Central memory CD8-positive, alpha-beta T cell (primary cell): ENCODE data around the gene CDY1B.
"Not testable (repeated sequence)": the region's sequence is repeated elsewhere in the genome, so short reads cannot be mapped to it uniquely, and the experiment has no call there.

Experiments used
- ATAC-seq: fragments of 150-1000 bp; cut with Tn5 transposase; replicated peaks from 2 replicates; pipeline ENCODE4 v1.10.0; 2022; ENCODE audit warnings: mild to moderate bottlenecking, moderate FRiP score, moderate number of reproducible peaks; ENCODE audit not compliant: poor library complexity, severe bottlenecking; ENCODE audit errors: extremely low read depth
- DNase-seq, 2 donors: peaks; one replicate each; pipeline ENCODE4 v3.0.0; 2021; ENCODE audit warnings: low spot score in 2 of 2
- H3K27ac Mint-ChIP-seq: one replicate; pipeline ENCODE4 v1.8.0; 2022; ENCODE audit warnings: low read depth, mild to moderate bottlenecking, moderate library complexity, mixed read lengths
- H3K27me3 Mint-ChIP-seq: one replicate; pipeline ENCODE4 v1.8.0; 2022; ENCODE audit warnings: mixed read lengths
- H3K36me3 Mint-ChIP-seq: one replicate; pipeline ENCODE4 v1.8.0; 2022; ENCODE audit warnings: mild to moderate bottlenecking, moderate library complexity, mixed read lengths; ENCODE audit not compliant: insufficient read depth
- H3K4me1 Mint-ChIP-seq: one replicate; pipeline ENCODE4 v1.8.0; 2022; ENCODE audit warnings: mixed read lengths
- H3K4me3 Mint-ChIP-seq: one replicate; pipeline ENCODE4 v1.8.0; 2022; ENCODE audit warnings: mild to moderate bottlenecking, moderate library complexity, mixed read lengths
- H3K9me3 Mint-ChIP-seq: one replicate; pipeline ENCODE4 v1.8.0; 2022; ENCODE audit warnings: mixed read lengths

CDY1B gene

GRCh38 chrY:24047919-24048318 is at the start of gene CDY1B:
Gene CDY1B, minus strand, starts transcription at chrY:24048019. Its CDS starts 331 bp downstream, at chrY:24047688.
- H3K36me3 Mint-ChIP-seq, H3K27me3 Mint-ChIP-seq, H3K9me3 Mint-ChIP-seq, H3K4me1 Mint-ChIP-seq, H3K27ac Mint-ChIP-seq, ATAC-seq, DNase-seq, H3K4me3 Mint-ChIP-seq: not testable (repeated sequence)

GRCh38 chrY:24049525-24049924 is 1.7 kb upstream of the CDY1B start:
- not testable (repeated sequence) for DNase-seq, ATAC-seq, H3K36me3 Mint-ChIP-seq, H3K27me3 Mint-ChIP-seq, H3K4me1 Mint-ChIP-seq, H3K27ac Mint-ChIP-seq, H3K4me3 Mint-ChIP-seq, H3K9me3 Mint-ChIP-seq

GRCh38 chrY:24043209-24043608 is 4.6 kb downstream of the CDY1B start:
- ATAC-seq, H3K9me3 Mint-ChIP-seq, H3K4me1 Mint-ChIP-seq, H3K36me3 Mint-ChIP-seq, H3K27me3 Mint-ChIP-seq, DNase-seq, H3K27ac Mint-ChIP-seq, H3K4me3 Mint-ChIP-seq: not testable (repeated sequence)

GRCh38 chrY:24039008-24039718 is 8.7 kb downstream of the CDY1B start:
- not testable (repeated sequence) for H3K4me1 Mint-ChIP-seq, H3K27ac Mint-ChIP-seq, H3K27me3 Mint-ChIP-seq, ATAC-seq, DNase-seq, H3K36me3 Mint-ChIP-seq, H3K9me3 Mint-ChIP-seq, H3K4me3 Mint-ChIP-seq

- not testable (repeated sequence) for H3K9me3 Mint-ChIP-seq, H3K36me3 Mint-ChIP-seq, H3K27me3 Mint-ChIP-seq, H3K4me3 Mint-ChIP-seq, H3K27ac Mint-ChIP-seq, ATAC-seq, DNase-seq, H3K4me1 Mint-ChIP-seq
Measured at GRCh38 chrY:24026212-24027103, 21.4 kb downstream of the CDY1B start.
